HepG2 (cell line): ENCODE results near the gene P2RY11. TPM values are rescaled to one million over a fixed set of nuclear protein-coding genes. Genes with fewer than 3 reads are reported as not detected.

Experiments used
- ARID5B ChIP-seq: IDR thresholded peaks from 2 replicates; pipeline ENCODE4 v1.4.0; 2020; ENCODE audit warnings: mild to moderate bottlenecking, missing genetic modification reagents
- ELF1 ChIP-seq: sonication (generic); formaldehyde crosslinking; IDR thresholded peaks from 2 replicates; pipeline ENCODE4 v1.4.0; 2020; ENCODE audit warnings: missing genetic modification reagents
- MNT ChIP-seq: fragments of 450-650 bp; IDR thresholded peaks from 2 replicates; pipeline ENCODE4 v1.6.1; 2016
- NFAT5 ChIP-seq: sonication (generic); formaldehyde crosslinking; IDR thresholded peaks from 2 replicates; pipeline ENCODE4 v1.4.0; 2020; ENCODE audit warnings: missing genetic modification reagents
- RORA ChIP-seq: sonication (generic); formaldehyde crosslinking; IDR thresholded peaks from 2 replicates; pipeline ENCODE4 v1.5.0; 2020; ENCODE audit warnings: mild to moderate bottlenecking, missing genetic modification reagents, moderate library complexity
- SNAPC4 ChIP-seq: sonication (generic); formaldehyde crosslinking; IDR thresholded peaks from 2 replicates; pipeline ENCODE4 v1.4.0; 2020; ENCODE audit warnings: mild to moderate bottlenecking, missing genetic modification reagents
- SP1 ChIP-seq, 2 experiments: fragments of 450-650 bp in 1 of 2; sonication (generic) in 1 of 2; formaldehyde crosslinking in 1 of 2; IDR thresholded peaks; 2 replicates each; pipeline versions ENCODE4 v1.4.0 to v1.6.1; 2016 to 2020; ENCODE audit warnings: missing genetic modification reagents in 1 of 2
- SPEN ChIP-seq: sonication (generic); formaldehyde crosslinking; IDR thresholded peaks from 2 replicates; pipeline ENCODE4 v1.5.1; 2020; ENCODE audit warnings: low read depth, mild to moderate bottlenecking, missing genetic modification reagents
- ZFP90 ChIP-seq: sonication (generic); formaldehyde crosslinking; IDR thresholded peaks from 2 replicates; pipeline ENCODE4 v1.8.0; 2022; ENCODE audit warnings: missing genetic modification reagents, mild to moderate bottlenecking, inconsistent platforms, borderline replicate concordance
- ZNF282 ChIP-seq: fragments of 450-650 bp; IDR thresholded peaks from 2 replicates; pipeline ENCODE4 v1.6.1; 2018; ENCODE audit not compliant: partially characterized antibody
- ZNF44 ChIP-seq: sonication (generic); formaldehyde crosslinking; IDR thresholded peaks from 2 replicates; pipeline ENCODE4 v1.5.1; 2020; ENCODE audit warnings: mild to moderate bottlenecking, missing genetic modification reagents
- ZNF790 ChIP-seq: sonication (generic); formaldehyde crosslinking; IDR thresholded peaks from 2 replicates; pipeline ENCODE4 v1.8.0; 2022; ENCODE audit warnings: missing genetic modification reagents, mild to moderate bottlenecking, borderline replicate concordance
- polyA plus RNA-seq, 8 experiments: library from polyadenylated mRNA; depleted of rRNA in 3 of 8; stranded (reverse) in 7 of 8; unstranded in 1 of 8; fragments of >200 nt; fragmentation: Illumina TruSeq in 4 of 8; extraction: Trizol in 4 of 8; gene quantifications; 2 replicates each; pipeline versions ENCODE4 v1.2.1 to v1.2.3, GENCODE V29; 2011 to 2016; ENCODE audit warnings: low read depth in 4 of 8, missing spikeins in 1 of 8, mixed read lengths in 1 of 8; ENCODE audit not compliant: insufficient read depth in 1 of 8
- total RNA-seq, 5 experiments: library from RNA; depleted of rRNA; stranded (reverse); fragments of >200 nt; fragmentation: Illumina TruSeq; extraction: Trizol; gene quantifications; 2 replicates each; pipeline ENCODE4 v1.2.3, GENCODE V29; 2016; ENCODE audit warnings: low read depth in 1 of 5

Gene P2RY11
- total and polyA plus RNA-seq, 2 of the 13 experiments (the other 11 are each of a cell fraction or from before 2014, with no cell fraction given) = 4.0 to 7.8 TPM

- TF ChIP-seq SNAPC4 (CRISPR knock-in tag) (no peak), ZNF44 (CRISPR knock-in tag) (no peak), ELF1 (CRISPR knock-in tag) (no peak), ARID5B (0 out of 2 replicates have a peak, but pooled peaks have one; percentile 11), ZNF790 (no peak), ZNF282 (no peak), RORA (CRISPR knock-in tag) (no peak), NFAT5 (no peak), MNT (0 out of 2 replicates have a peak, but pooled peaks have one; percentile 3), ZFP90 (CRISPR knock-in tag) (no peak), SPEN (CRISPR knock-in tag) (no peak), SP1 (IDR thresholded peaks at IDR 0.05) (no peak), SP1 (CRISPR knock-in tag; IDR thresholded peaks at IDR 0.05) (peak; percentile 39; the same call in 1 of the 2 replicates)
These were observed 40.6 kb upstream of the P2RY11 start (continued) for GRCh38 chr19:10070730-10071446.
